Astrocyte (in vitro differentiated cells and primary cell): Measurements from ENCODE around the gene ZNF454.

Experiments used
- CTCF ChIP-seq: IDR thresholded peaks from 2 replicates; pipeline ENCODE4 v1.5.1; 2011; ENCODE audit warnings: low read depth, mild to moderate bottlenecking, inconsistent platforms, low read length, moderate library complexity; ENCODE audit not compliant: insufficient read depth
- EZH2 ChIP-seq: IDR thresholded peaks from 2 replicates; pipeline ENCODE4 v1.6.1; 2012; ENCODE audit warnings: mild to moderate bottlenecking, low read length, inconsistent platforms; ENCODE audit not compliant: insufficient read depth

- TF ChIP-seq CTCF (no peak), EZH2 (no peak)
Observed at GRCh38 chr5:178982941-178983340, 41.9 kb downstream of the ZNF454 start.
